C4-2B (cell line): ENCODE results near the gene ARAP2.

ENCODE experiments used
- CTCF ChIP-seq: fragments of 450-650 bp; conservative IDR thresholded peaks from 2 replicates; pipeline ENCODE4 v1.5.1; 2017; ENCODE audit warnings: mild to moderate bottlenecking
- ZFX ChIP-seq: fragments of 450-650 bp; IDR thresholded peaks from 2 replicates; pipeline ENCODE4 v1.6.1; 2017

DNA sequence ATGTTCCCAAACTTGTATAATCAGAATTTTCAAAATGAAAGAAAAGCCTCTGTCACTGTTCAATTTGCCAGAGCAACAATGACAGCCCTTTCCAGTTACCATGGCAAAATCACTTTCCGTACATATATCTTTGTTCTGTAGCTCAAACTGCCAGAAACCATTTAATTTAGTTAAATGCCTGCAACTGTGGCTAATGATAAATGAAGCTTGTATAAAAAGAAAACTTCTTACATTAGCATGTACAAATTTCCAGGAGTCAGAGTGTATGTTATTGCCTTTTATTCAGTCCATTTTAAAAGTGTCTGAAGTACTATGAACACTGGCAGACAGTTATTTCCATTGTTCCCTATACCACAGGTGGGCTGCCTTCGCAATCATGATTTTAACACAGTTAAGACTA is 30.3 kb downstream of the ARAP2 start:
- TF ChIP-seq CTCF (no peak), ZFX (no peak)
